K562 (cell line): Measurements from ENCODE around the gene SLCO3A1. TPM values are rescaled to one million over a fixed set of nuclear protein-coding genes. Genes with fewer than 3 reads are reported as not detected.

Experiments used
- ATAC-seq: fragments of 200-7000 bp; cut with Tn5 transposase; 3 replicates; pipeline ENCODE4 v1.9.1; 2020; ENCODE audit warnings: moderate library complexity
- BruUV-seq: library from RNA; stranded (reverse); fragments of 400-500 nt; replicated peaks from 2 replicates; lab custom pipeline; 2021; lab: Mats Ljungman, UMichigan
- CTCF ChIA-PET: fragments of 300-600 bp; formaldehyde crosslinking; extraction: SDS; loops from one replicate; lab custom pipeline; 2021; ENCODE audit warnings: low intra/inter-chr PET ratio; lab: Yijun Ruan, JAX
- POLR2A ChIA-PET: fragments of 300-600, 350-650 bp; sonication (Branson Sonifier 250); formaldehyde crosslinking; extraction: SDS; loops from one replicate; lab custom pipeline; 2021; ENCODE audit warnings: antibody characterized with exemption, inconsistent platforms; lab: Yijun Ruan, JAX
- DNase-seq, 4 experiments: peaks; one replicate each; pipeline versions ENCODE4 v3.0.0 to v3.0.0-alpha.2; 2011 to 2018; ENCODE audit warnings: low spot score in 3 of 4, mixed read lengths in 3 of 4; ENCODE audit errors: extremely low read depth in 1 of 4
- FAIRE-seq: peaks from 2 replicates; lab custom pipeline; 2011; peaks lifted over from hg19 to GRCh38; lab: Jason Lieb, UNC
- H2AFZ ChIP-seq: 2 replicates; pipeline ENCODE4 v1.6.0; 2011; ENCODE audit warnings: low read depth, low read length, control low read depth, inconsistent platforms
- H3K27ac ChIP-seq: fragments of 200-600 bp; 3 replicates; pipeline ENCODE4 v1.8.0; 2011; ENCODE audit warnings: low read depth, mild to moderate bottlenecking, control low read depth, inconsistent platforms, low read length, moderate library complexity, mixed read lengths; ENCODE audit errors: extremely low read depth
- H3K27me3 ChIP-seq, 2 experiments: fragments of 300-600 bp in 1 of 2; 2 replicates in 1 of 2; 3 replicates in 1 of 2; pipeline versions ENCODE4 v1.6.0 to v1.8.0; 2011; ENCODE audit warnings: inconsistent platforms in 2 of 2, low read length in 2 of 2, mild to moderate bottlenecking in 1 of 2, mixed read lengths in 1 of 2, moderate library complexity in 1 of 2; ENCODE audit not compliant: control insufficient read depth in 2 of 2, insufficient read depth in 2 of 2
- H3K36me3 ChIP-seq: fragments of 300-600 bp; 3 replicates; pipeline ENCODE4 v1.8.0; 2011; ENCODE audit warnings: mild to moderate bottlenecking, low read length, inconsistent platforms; ENCODE audit not compliant: control insufficient read depth, insufficient read depth
- H3K4me1 ChIP-seq, 2 experiments: fragments of 200-600 bp in 1 of 2; replicated peaks in 1 of 2; 2 replicates in 1 of 2; 3 replicates in 1 of 2; pipeline versions ENCODE4 v1.5.1 to v1.8.0; 2011; ENCODE audit warnings: inconsistent platforms in 2 of 2, low read length in 2 of 2, mild to moderate bottlenecking in 1 of 2, mixed read lengths in 1 of 2, moderate library complexity in 1 of 2; ENCODE audit not compliant: control insufficient read depth in 2 of 2, insufficient read depth in 2 of 2
- H3K4me2 ChIP-seq: 2 replicates; pipeline ENCODE4 v1.6.1; 2011; ENCODE audit warnings: low read length, control low read depth, inconsistent platforms, mixed read lengths; ENCODE audit not compliant: insufficient read depth
- H3K4me3 ChIP-seq: fragments of 200-600 bp; sonication (generic), shearing (Covaris generic); 2 replicates; pipeline ENCODE4 v1.5.1; 2016; ENCODE audit warnings: control low read depth, inconsistent platforms
- H3K79me2 ChIP-seq: fragments of 200-600 bp; 3 replicates; pipeline ENCODE4 v1.8.0; 2011; ENCODE audit warnings: low read length, inconsistent platforms; ENCODE audit not compliant: control insufficient read depth, insufficient read depth
- H3K9ac ChIP-seq, 2 experiments: 2 replicates each; pipeline versions ENCODE4 v1.6.0 to v1.6.1; 2011; ENCODE audit warnings: low read depth in 2 of 2, low read length in 2 of 2, control low read depth in 1 of 2, inconsistent platforms in 1 of 2, mild to moderate bottlenecking in 1 of 2, mixed read lengths in 1 of 2; ENCODE audit not compliant: insufficient read depth in 1 of 2
- H3K9me1 ChIP-seq: one replicate; pipeline ENCODE4 v1.6.0; 2011; ENCODE audit warnings: inconsistent platforms, mild to moderate bottlenecking, low read length, moderate library complexity; ENCODE audit not compliant: control insufficient read depth, insufficient read depth
- H3K9me3 ChIP-seq: replicated peaks from 2 replicates; pipeline ENCODE4 v1.5.1; 2011; ENCODE audit warnings: low read depth, low read length, inconsistent platforms; ENCODE audit not compliant: control insufficient read depth, insufficient read depth
- H4K20me1 ChIP-seq: replicated peaks from 2 replicates; pipeline ENCODE4 v1.6.1; 2011; ENCODE audit warnings: low read length, inconsistent platforms, mixed read lengths; ENCODE audit not compliant: control insufficient read depth, insufficient read depth
- ARID3B ChIP-seq: fragments of 250-450 bp; sonication (Bioruptor Pico); IDR thresholded peaks from 2 replicates; pipeline ENCODE4 v1.4.0; 2020; ENCODE audit warnings: borderline replicate concordance
- GTF2E2 ChIP-seq: fragments of 200-800 bp; sonication (Bioruptor generic); IDR thresholded peaks from 2 replicates; pipeline ENCODE4 v1.6.1; 2016; ENCODE audit warnings: missing genetic modification characterization, missing compliant biosample characterization
- HDGF ChIP-seq: fragments of 450-650 bp; IDR thresholded peaks from 2 replicates; pipeline ENCODE4 v1.6.1; 2016
- KHSRP ChIP-seq: fragments of 450-650 bp; IDR thresholded peaks from 2 replicates; pipeline ENCODE4 v1.6.1; 2017
- MTA2 ChIP-seq: fragments of 450-650 bp; IDR thresholded peaks from 2 replicates; pipeline ENCODE4 v1.6.1; 2016; ENCODE audit warnings: low read depth
- NCOA1 ChIP-seq: fragments of 450-650 bp; IDR thresholded peaks from 2 replicates; pipeline ENCODE4 v1.6.1; 2016; ENCODE audit warnings: low read depth
- PHF20 ChIP-seq: fragments of 450-650 bp; IDR thresholded peaks from 2 replicates; pipeline ENCODE4 v1.6.1; 2018; ENCODE audit not compliant: partially characterized antibody
- PTRF ChIP-seq: fragments of 450-650 bp; IDR thresholded peaks from 2 replicates; pipeline ENCODE4 v1.6.1; 2016; ENCODE audit warnings: mild to moderate bottlenecking, missing genetic modification characterization, missing compliant biosample characterization
- PTTG1 ChIP-seq: fragments of 450-650 bp; IDR thresholded peaks from 2 replicates; pipeline ENCODE4 v1.6.1; 2016; ENCODE audit warnings: low read depth, mild to moderate bottlenecking, missing genetic modification characterization, missing compliant biosample characterization
- SUPT5H ChIP-seq: fragments of 450-650 bp; IDR thresholded peaks from 2 replicates; pipeline ENCODE4 v1.6.1; 2016
- YY1 ChIP-seq, 3 experiments: IDR thresholded peaks; 2 replicates each; pipeline ENCODE4 v1.6.1; 2011; ENCODE audit warnings: low read length in 2 of 3, mild to moderate bottlenecking in 2 of 3, moderate library complexity in 2 of 3, borderline replicate concordance in 1 of 3, control low read depth in 1 of 3, low read depth in 1 of 3; ENCODE audit not compliant: insufficient read depth in 3 of 3, insufficient replicate concordance in 2 of 3, control insufficient read depth in 1 of 3, insufficient read length in 1 of 3; ENCODE audit errors: extremely low read depth in 1 of 3
- ZNF263 ChIP-seq: sonication (generic); formaldehyde crosslinking; IDR thresholded peaks from 2 replicates; pipeline ENCODE4 v1.8.0; 2022; ENCODE audit warnings: mild to moderate bottlenecking, missing genetic modification reagents, borderline replicate concordance
- ZNF584 ChIP-seq: fragments of 200-800 bp; sonication (Bioruptor generic); IDR thresholded peaks from 2 replicates; pipeline ENCODE4 v1.6.1; 2016; ENCODE audit warnings: low read depth, mild to moderate bottlenecking, missing genetic modification characterization, missing compliant biosample characterization
- ZSCAN29 ChIP-seq: fragments of 450-650 bp; IDR thresholded peaks from 2 replicates; pipeline ENCODE4 v1.6.1; 2017
- WGBS: fragments of 100-300 bp; shearing (Covaris generic); methylation state at CpG from one replicate; pipeline ENCODE4 v1.1.6; 2016; ENCODE audit warnings: low coverage, mixed read lengths; ENCODE audit not compliant: insufficient coverage; ENCODE audit errors: missing lambda C conversion rate; 5-methylcytosine and 5-hydroxymethylcytosine counted together
- in situ Hi-C: fragments of 300-500 bp; cut with MboI; formaldehyde crosslinking; loops from 4 replicates; pipeline ENCODE4 v1.15.0; 2018; ENCODE audit warnings: inconsistent platforms, mixed read lengths
- intact Hi-C: fragments of 100-400 bp; cut with micrococcal nuclease; formaldehyde crosslinking; loops from 2 replicates; pipeline ENCODE4 v1.14.2; 2022
- polyA plus RNA-seq, 8 experiments: library from polyadenylated mRNA; depleted of rRNA in 4 of 8; stranded (reverse) in 5 of 8; unstranded in 3 of 8; fragments of >200 nt; fragmentation: Nextera tagmentation in 2 of 8; fragmentation: Illumina TruSeq in 1 of 8; extraction: Ambion mirVana in 2 of 8; extraction: Trizol in 1 of 8; gene quantifications; 2 replicates each; pipeline versions ENCODE4 v1.2.1 to v1.2.3, GENCODE V29; 2011 to 2014; ENCODE audit warnings: inconsistent platforms in 1 of 8, missing spikeins in 1 of 8
- total RNA-seq, 7 experiments: library from RNA; depleted of rRNA in 6 of 7; stranded (reverse); fragments of >200 nt in 6 of 7; fragmentation: Illumina TruSeq in 2 of 7; extraction: Trizol in 2 of 7; gene quantifications; 2 replicates each; pipeline versions ENCODE4 v1.2.1 to v1.2.3, GENCODE V29; 2011 to 2021; ENCODE audit warnings: low replicate concordance in 1 of 7

SLCO3A1 gene
- total and polyA plus RNA-seq, 9 of the 15 experiments (the other 6 are each of a cell fraction or from before 2014, with no cell fraction given) = 0.01 to 0.84 (median 0.06) TPM; not detected in 3

GRCh38 chr15:91855684-91856489 lies 2.4 kb downstream of the SLCO3A1 start (continued):
- TF ChIP-seq GTF2E2 (tag) (no peak), PTRF (no peak), ZSCAN29 (no peak), ARID3B (no peak), PTTG1 (no peak), NCOA1 (no peak), KHSRP (no peak), MTA2 (no peak), ZNF263 (no peak)

- TF ChIP-seq HDGF (no peak), YY1 (IDR thresholded peaks at IDR 0.05; ENCODE audit: borderline replicate concordance in 1 of 3, control insufficient read depth in 1 of 3, extremely low read depth in 1 of 3, insufficient read depth in 3 of 3, insufficient read length in 1 of 3, insufficient replicate concordance in 2 of 3, low read depth in 1 of 3, low read length in 2 of 3) (no peak), PHF20 (no peak), ZNF584 (CRISPR knock-in tag) (no peak), SUPT5H (no peak)
- Histone ChIP-seq H2AFZ (no peak overlapping the region), H3K9ac (no peak overlapping the region), H3K9me3 (no peaks in the 10 kb centered on the region), H3K9me1 (no peaks in the 10 kb centered on the region), H3K27ac (no peak overlapping the region), H3K4me1 (peaks cover 0 to 17% of the 10 kb centered on the region in 2 experiments; a peak in 2 of 5 replicates), H3K4me2 (no peak overlapping the region), H4K20me1 (no peaks in the 10 kb centered on the region), H3K79me2 (no peaks in the 10 kb centered on the region), H3K36me3 (no peaks in the 10 kb centered on the region), H3K27me3 (peaks cover 0 to 18% of the 10 kb centered on the region in 2 experiments; a peak in 3 of 5 replicates), H3K4me3 (no peak overlapping the region)
- in situ Hi-C loops = no loop called here
- ChIA-PET CTCF (no interaction called here), POLR2A (no interaction called here)
- BruUV-seq = no TSS peak
- 4% methylated on average over 3 of the region's 3 CpGs for WGBS
- no peak for FAIRE-seq
- DNase-seq = no peak
- intact Hi-C loops = no loop called here
- ATAC-seq = no peak
Observed at GRCh38 chr15:91857224-91857585, 3.7 kb downstream of the SLCO3A1 start.
